Measurements from ENCODE around the gene PIGB. TPM values are rescaled to one million over a fixed set of nuclear protein-coding genes. Genes with fewer than 3 reads are reported as not detected.
"Not testable (repeated sequence)": the region's sequence is repeated elsewhere in the genome, so short reads cannot be mapped to it uniquely, and the experiment has no call there.

PIGB gene
- total RNA-seq, 2 experiments from 2014 or later, result 21.5 to 21.6 TPM

- intact Hi-C loops (cut with DNase I, micrococcal nuclease), result no loop called here
- no peak overlapping the region for H3K27ac ChIP-seq (ENCODE audit: low read depth in 1 of 2, low read length in 2 of 2)
- Mint-ChIP-seq H3K9me3 (peaks cover 5% of the 10 kb centered on the region), H3K4me3 (no peak overlapping the region), H3K4me1 (ENCODE audit: low read depth) (peaks cover 63% of the 10 kb centered on the region), H3K27me3 (no peaks in the 10 kb centered on the region), H3K36me3 (ENCODE audit: low read depth) (peaks cover 49% of the 10 kb centered on the region), H3K27ac (no peak overlapping the region)
- no peak overlapping the region for H3K4me3 ChIP-seq (ENCODE audit: low read length)
- DNase-seq (no peak), ATAC-seq (ENCODE audit: poor library complexity) (no peak)
- TF ChIP-seq CTCF (IDR thresholded peaks at IDR 0.05), result no peak
- peaks cover 3% of the 10 kb centered on the region for H3K36me3 ChIP-seq (ENCODE audit: insufficient read depth, low read length)
- POLR2A ChIA-PET, result no interaction called here
- CTCF ChIA-PET, result no interaction called here
- H3K27me3 ChIP-seq (ENCODE audit: control insufficient read depth in 1 of 2, insufficient read depth in 2 of 2, low read length in 2 of 2), result no peaks in the 10 kb centered on the region
- H3K9me3 ChIP-seq (ENCODE audit: control insufficient read depth in 1 of 2, insufficient read depth in 1 of 2, low read length in 2 of 2), result no peaks in the 10 kb centered on the region
- no peaks in the 10 kb centered on the region for H3K4me1 ChIP-seq (ENCODE audit: insufficient read depth, low read length)
Observed at GRCh38 chr15:55398243-55398642, 79.2 kb downstream of the PIGB start.

GRCh38 chr15:55400050-55400449 lies 81.0 kb downstream of the PIGB start:
- peaks cover 60% of the 10 kb centered on the region for H3K4me1 Mint-ChIP-seq (ENCODE audit: low read depth)
- POLR2A ChIA-PET, result not testable (repeated sequence)

GRCh38 chr15:55401786-55402246 lies 82.8 kb downstream of the PIGB start:
- no peaks in the 10 kb centered on the region for H3K27me3 ChIP-seq (ENCODE audit: control insufficient read depth in 1 of 2, insufficient read depth in 2 of 2, low read length in 2 of 2)
- H3K36me3 ChIP-seq (ENCODE audit: insufficient read depth, low read length), result peaks cover 3% of the 10 kb centered on the region
- CTCF ChIA-PET, result no interaction called here
- H3K4me3 ChIP-seq (ENCODE audit: low read length), result no peak overlapping the region
- DNase-seq (no peak), ATAC-seq (ENCODE audit: poor library complexity) (no peak)
- Mint-ChIP-seq H3K27me3 (no peaks in the 10 kb centered on the region), H3K4me3 (no peak overlapping the region), H3K4me1 (ENCODE audit: low read depth) (peaks cover 57% of the 10 kb centered on the region), H3K36me3 (ENCODE audit: low read depth) (peaks cover 30% of the 10 kb centered on the region), H3K9me3 (no peaks in the 10 kb centered on the region), H3K27ac (no peak overlapping the region)
- intact Hi-C loops (cut with DNase I, micrococcal nuclease), result no loop called here
- no peak for TF ChIP-seq CTCF (IDR thresholded peaks at IDR 0.05)
- H3K4me1 ChIP-seq (ENCODE audit: insufficient read depth, low read length), result peaks cover 14% of the 10 kb centered on the region
- H3K9me3 ChIP-seq (ENCODE audit: control insufficient read depth in 1 of 2, insufficient read depth in 1 of 2, low read length in 2 of 2), result no peaks in the 10 kb centered on the region
- POLR2A ChIA-PET, result no interaction called here
- no peak overlapping the region for H3K27ac ChIP-seq (ENCODE audit: low read depth in 1 of 2, low read length in 2 of 2)

More at GRCh38 chr15:55400050-55400449, 81.0 kb downstream of the PIGB start:
- DNase-seq; H3K36me3 ChIP-seq (ENCODE audit: insufficient read depth, low read length); H3K27ac Mint-ChIP-seq; intact Hi-C loops (cut with DNase I, micrococcal nuclease); H3K27me3 ChIP-seq (ENCODE audit: control insufficient read depth in 1 of 2, insufficient read depth in 2 of 2, low read length in 2 of 2); H3K27me3 Mint-ChIP-seq; H3K27ac ChIP-seq (ENCODE audit: low read depth in 1 of 2, low read length in 2 of 2); H3K9me3 Mint-ChIP-seq; H3K4me1 ChIP-seq (ENCODE audit: insufficient read depth, low read length); H3K4me3 ChIP-seq (ENCODE audit: low read length); CTCF ChIA-PET; H3K4me3 Mint-ChIP-seq; ATAC-seq (ENCODE audit: poor library complexity); H3K9me3 ChIP-seq (ENCODE audit: control insufficient read depth in 1 of 2, insufficient read depth in 1 of 2, low read length in 2 of 2): not testable (repeated sequence)
- peaks cover 43% of the 10 kb centered on the region for H3K36me3 Mint-ChIP-seq (ENCODE audit: low read depth)

GRCh38 chr15:55402707-55403106 lies 83.7 kb downstream of the PIGB start:
- DNase-seq (no peak), ATAC-seq (ENCODE audit: poor library complexity) (no peak)
- no peak for TF ChIP-seq CTCF (IDR thresholded peaks at IDR 0.05)
- Histone ChIP-seq H3K4me1 (ENCODE audit: insufficient read depth, low read length) (peaks cover 21% of the 10 kb centered on the region), H3K27me3 (ENCODE audit: control insufficient read depth in 1 of 2, insufficient read depth in 2 of 2, low read length in 2 of 2) (no peaks in the 10 kb centered on the region), H3K4me3 (ENCODE audit: low read length) (no peak overlapping the region), H3K27ac (ENCODE audit: low read depth in 1 of 2, low read length in 2 of 2) (no peak overlapping the region), H3K36me3 (ENCODE audit: insufficient read depth, low read length) (peaks cover 3% of the 10 kb centered on the region), H3K9me3 (ENCODE audit: control insufficient read depth in 1 of 2, insufficient read depth in 1 of 2, low read length in 2 of 2) (no peaks in the 10 kb centered on the region)
- H3K36me3 Mint-ChIP-seq (ENCODE audit: low read depth), result peaks cover 23% of the 10 kb centered on the region
- no peaks in the 10 kb centered on the region for H3K9me3 Mint-ChIP-seq
- CTCF ChIA-PET, result interaction anchor here (0.9 kb wide), 1 partner anchor 11 kb away, joined by 3 read pairs; no protein-coding TSS in a partner anchor
- H3K4me1 Mint-ChIP-seq (ENCODE audit: low read depth), result peaks cover 59% of the 10 kb centered on the region
- no peak overlapping the region for H3K4me3 Mint-ChIP-seq
- intact Hi-C loops (cut with DNase I, micrococcal nuclease), result no loop called here
- H3K27me3 Mint-ChIP-seq, result no peaks in the 10 kb centered on the region
- no peak overlapping the region for H3K27ac Mint-ChIP-seq
- POLR2A ChIA-PET, result no interaction called here
